Peyer's patch (tissue), 4 donors: ENCODE measurements around the gene STAG1.

ENCODE experiments used
- POLR2A ChIP-seq, 2 donors: fragments of 450-650 bp; IDR thresholded peaks; one replicate each; pipeline ENCODE4 v1.5.1; 2017; ENCODE audit warnings: antibody characterized with exemption in 2 of 2, mild to moderate bottlenecking in 2 of 2, moderate library complexity in 2 of 2
- TF ChIP-seq, protein P1 (sequence below), 6 experiments: fragments of 450-650 bp in 4 of 6; fragments of 200-600 bp in 2 of 6; sonication (generic) in 1 of 6; IDR thresholded peaks; one replicate each; pipeline ENCODE4 v1.5.1; 2017 to 2019; ENCODE audit warnings: antibody characterized with exemption in 6 of 6, mild to moderate bottlenecking in 3 of 6, moderate library complexity in 1 of 6

DNA sequence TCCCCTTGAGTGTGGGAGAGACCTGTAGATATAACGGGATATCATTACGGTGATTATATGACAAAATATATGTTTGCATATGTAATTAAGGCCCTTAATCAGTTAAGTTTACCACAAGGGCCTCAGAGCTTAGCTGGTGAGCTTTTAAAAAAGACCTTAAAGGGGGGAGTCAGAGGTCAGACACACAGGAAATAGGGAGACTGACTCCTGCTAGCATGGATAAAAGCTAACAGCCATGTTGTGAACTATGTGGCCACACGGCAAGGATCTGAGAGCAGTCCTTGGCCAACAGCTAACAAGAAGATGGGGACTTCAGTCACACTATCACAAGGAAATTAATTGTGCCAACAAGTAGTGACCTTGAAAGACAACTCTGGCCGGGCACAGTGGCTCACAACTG lies 3.1 kb downstream of the STAG1 start:
- TF ChIP-seq, protein P1, sequence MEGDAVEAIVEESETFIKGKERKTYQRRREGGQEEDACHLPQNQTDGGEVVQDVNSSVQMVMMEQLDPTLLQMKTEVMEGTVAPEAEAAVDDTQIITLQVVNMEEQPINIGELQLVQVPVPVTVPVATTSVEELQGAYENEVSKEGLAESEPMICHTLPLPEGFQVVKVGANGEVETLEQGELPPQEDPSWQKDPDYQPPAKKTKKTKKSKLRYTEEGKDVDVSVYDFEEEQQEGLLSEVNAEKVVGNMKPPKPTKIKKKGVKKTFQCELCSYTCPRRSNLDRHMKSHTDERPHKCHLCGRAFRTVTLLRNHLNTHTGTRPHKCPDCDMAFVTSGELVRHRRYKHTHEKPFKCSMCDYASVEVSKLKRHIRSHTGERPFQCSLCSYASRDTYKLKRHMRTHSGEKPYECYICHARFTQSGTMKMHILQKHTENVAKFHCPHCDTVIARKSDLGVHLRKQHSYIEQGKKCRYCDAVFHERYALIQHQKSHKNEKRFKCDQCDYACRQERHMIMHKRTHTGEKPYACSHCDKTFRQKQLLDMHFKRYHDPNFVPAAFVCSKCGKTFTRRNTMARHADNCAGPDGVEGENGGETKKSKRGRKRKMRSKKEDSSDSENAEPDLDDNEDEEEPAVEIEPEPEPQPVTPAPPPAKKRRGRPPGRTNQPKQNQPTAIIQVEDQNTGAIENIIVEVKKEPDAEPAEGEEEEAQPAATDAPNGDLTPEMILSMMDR (IDR thresholded peaks at IDR 0.05): no peak
- no peak for TF ChIP-seq POLR2A (IDR thresholded peaks at IDR 0.05)
